Muscle of back (tissue), 11 donors: Measurements from ENCODE around the gene LPCAT3. TPM values are rescaled to one million over a fixed set of nuclear protein-coding genes. Genes with fewer than 3 reads are reported as not detected.
A peak's percentile ranks its signal among the peaks of the same experiment; 100 is the strongest.

Experiments
- DNase-seq, 3 donors: peaks; one replicate each; pipeline versions ENCODE4 v3.0.0 to v3.0.0-alpha.2; 2013
- polyA plus RNA-seq, 10 donors: library from polyadenylated mRNA; unstranded; fragments of 120-200 nt; gene quantifications; one replicate each; pipeline ENCODE4 v1.2.1, GENCODE V29; 2013; ENCODE audit not compliant: insufficient read length in 10 of 10

Gene LPCAT3
- polyA plus RNA-seq, 10 donors = 18.0 to 23.7 (median 20.7) TPM

GRCh38 chr12:6938353-6939190 lies 79.7 kb downstream of the LPCAT3 start:
- no peak for DNase-seq

DNA sequence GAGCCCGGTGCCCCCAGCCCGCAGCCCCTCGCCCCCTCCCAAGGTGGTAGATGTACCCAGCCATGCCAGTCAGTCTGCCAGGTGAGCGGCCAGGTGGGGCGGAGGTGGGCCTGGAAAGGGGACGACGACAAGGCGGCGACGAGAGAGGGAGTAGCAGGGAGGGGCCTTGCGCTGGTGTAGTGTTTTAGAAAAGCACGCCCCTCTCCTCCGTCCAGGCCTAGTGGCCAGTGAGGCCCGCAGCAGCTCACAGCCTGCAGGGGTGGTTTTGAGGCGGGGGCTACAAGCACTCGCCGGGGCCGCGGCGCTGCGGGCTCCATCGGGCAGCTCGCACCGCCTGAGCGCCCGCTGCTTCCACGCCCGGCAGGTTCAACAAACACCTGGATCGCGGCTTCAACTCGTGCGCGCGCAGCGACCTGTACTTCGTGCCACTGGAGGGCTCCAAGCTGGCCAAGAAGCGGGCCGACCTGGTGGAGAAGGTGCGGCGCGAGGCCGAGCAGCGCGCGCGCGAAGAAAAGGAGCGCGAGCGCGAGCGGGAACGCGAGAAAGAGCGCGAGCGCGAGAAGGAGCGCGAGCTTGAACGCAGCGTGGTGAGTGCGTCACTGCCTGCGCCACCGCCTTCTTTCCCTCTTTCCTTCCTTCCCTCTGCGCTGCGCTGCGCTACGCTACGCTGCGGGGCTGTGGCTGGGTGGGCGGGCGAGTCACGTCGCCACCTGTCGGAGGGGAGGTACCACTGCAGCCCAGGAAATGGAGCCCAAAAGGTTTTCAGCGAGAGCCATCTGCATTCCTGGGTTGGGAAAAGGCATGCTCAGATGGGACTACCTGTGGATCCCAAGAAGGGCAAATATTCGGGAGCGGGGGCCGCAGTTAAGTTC lies 80.6 kb downstream of the LPCAT3 start:
- DNase-seq = peak; percentile 93 to 98 (median 97)

- peak in 1 of 3 donors; percentile 81 for DNase-seq
Measured at GRCh38 chr12:6936636-6937480, 81.4 kb downstream of the LPCAT3 start.

DNA sequence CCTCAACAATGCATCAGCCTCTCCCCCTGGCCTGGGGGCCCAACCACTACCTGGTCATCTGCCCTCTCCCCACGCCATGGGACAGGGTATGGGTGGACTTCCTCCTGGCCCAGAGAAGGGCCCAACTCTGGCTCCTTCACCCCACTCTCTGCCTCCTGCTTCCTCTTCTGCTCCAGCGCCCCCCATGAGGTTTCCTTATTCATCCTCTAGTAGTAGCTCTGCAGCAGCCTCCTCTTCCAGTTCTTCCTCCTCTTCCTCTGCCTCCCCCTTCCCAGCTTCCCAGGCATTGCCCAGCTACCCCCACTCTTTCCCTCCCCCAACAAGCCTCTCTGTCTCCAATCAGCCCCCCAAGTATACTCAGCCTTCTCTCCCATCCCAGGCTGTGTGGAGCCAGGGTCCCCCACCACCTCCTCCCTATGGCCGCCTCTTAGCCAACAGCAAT lies 82.1 kb downstream of the LPCAT3 start:
- DNase-seq = no peak

DNA sequence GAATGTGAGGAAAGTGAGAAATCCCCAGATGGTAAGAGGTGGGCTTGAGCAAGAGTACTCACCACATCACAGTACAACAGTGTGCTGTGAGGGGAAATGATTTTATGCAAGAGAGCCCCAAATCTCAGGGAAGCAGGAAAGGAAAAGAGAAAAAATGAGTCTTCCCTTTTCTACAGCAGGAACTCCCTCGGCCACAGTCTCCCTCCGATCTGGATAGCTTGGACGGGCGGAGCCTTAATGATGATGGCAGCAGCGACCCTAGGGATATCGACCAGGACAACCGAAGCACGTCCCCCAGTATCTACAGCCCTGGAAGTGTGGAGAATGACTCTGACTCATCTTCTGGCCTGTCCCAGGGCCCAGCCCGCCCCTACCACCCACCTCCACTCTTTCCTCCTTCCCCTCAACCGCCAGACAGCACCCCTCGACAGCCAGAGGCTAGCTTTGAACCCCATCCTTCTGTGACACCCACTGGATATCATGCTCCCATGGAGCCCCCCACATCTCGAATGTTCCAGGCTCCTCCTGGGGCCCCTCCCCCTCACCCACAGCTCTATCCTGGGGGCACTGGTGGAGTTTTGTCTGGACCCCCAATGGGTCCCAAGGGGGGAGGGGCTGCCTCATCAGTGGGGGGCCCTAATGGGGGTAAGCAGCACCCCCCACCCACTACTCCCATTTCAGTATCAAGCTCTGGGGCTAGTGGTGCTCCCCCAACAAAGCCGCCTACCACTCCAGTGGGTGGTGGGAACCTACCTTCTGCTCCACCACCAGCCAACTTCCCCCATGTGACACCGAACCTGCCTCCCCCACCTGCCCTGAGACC lies 82.7 kb downstream of the LPCAT3 start:
- peak in 1 of 3 donors; percentile 63 for DNase-seq

GRCh38 chr12:6934110-6934509 lies 84.2 kb downstream of the LPCAT3 start:
- peak in 1 of 3 donors; percentile 48 for DNase-seq

DNA sequence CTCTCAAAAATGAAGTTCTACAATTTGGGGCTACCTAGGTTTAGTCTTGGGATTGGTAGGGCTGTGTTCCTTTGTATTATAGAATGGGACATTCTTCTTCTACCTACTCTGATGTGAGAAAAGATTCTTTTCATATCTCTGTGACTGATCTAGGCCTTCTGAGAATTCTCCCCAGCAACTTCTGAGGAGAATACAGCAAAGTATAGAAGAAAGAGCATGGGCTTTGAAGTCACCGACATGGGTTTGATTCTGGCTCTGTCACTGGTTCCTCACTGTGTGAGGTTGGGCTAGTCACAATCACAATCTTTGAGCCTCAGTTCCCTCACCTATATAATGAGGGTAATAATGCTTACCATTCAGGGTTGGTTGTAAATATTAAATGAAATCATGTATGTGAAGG lies 85.5 kb downstream of the LPCAT3 start:
- no peak for DNase-seq

- DNase-seq = peak in 1 of 3 donors; percentile 14
Measured at GRCh38 chr12:6929466-6930452, 88.5 kb downstream of the LPCAT3 start.

DNA sequence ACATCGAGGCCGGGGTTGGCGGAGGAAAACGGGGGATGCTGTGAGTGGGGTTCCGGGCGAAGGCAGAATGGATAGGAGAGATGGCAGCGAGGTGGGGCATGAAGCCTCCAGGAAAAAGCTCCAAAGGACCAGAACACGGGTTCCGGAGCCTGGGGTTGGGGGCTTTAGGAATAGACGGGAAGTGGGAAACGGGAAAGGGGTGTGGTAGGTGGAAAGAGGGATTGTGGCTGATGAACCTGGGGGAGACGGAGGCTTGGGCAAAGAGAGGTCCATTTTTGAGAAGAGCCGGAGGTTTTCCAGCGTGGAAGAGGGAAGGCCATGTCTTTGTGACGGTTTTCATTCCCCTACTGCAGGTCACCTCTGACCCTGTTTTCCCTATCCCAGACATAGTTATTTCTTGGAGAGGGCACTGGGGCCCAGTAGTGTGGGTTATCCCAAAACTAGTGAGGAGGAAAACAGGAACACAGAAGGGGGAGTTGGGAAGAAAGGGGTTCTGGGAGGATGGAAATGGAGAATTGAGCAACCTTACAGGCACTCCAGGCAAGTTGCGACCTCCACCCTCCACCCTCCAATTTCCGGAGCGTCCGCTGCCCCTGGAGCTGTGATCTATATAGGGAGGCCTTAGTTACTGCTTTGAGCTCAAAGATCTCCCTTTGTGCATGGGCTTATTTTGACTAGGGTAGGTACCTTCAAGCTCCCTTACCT lies 89.4 kb downstream of the LPCAT3 start:
- peak in 1 of 3 donors; percentile 47 for DNase-seq

- peak in 1 of 3 donors; percentile 62 for DNase-seq
Measured at GRCh38 chr12:6928022-6928702, 90.1 kb downstream of the LPCAT3 start.

DNA sequence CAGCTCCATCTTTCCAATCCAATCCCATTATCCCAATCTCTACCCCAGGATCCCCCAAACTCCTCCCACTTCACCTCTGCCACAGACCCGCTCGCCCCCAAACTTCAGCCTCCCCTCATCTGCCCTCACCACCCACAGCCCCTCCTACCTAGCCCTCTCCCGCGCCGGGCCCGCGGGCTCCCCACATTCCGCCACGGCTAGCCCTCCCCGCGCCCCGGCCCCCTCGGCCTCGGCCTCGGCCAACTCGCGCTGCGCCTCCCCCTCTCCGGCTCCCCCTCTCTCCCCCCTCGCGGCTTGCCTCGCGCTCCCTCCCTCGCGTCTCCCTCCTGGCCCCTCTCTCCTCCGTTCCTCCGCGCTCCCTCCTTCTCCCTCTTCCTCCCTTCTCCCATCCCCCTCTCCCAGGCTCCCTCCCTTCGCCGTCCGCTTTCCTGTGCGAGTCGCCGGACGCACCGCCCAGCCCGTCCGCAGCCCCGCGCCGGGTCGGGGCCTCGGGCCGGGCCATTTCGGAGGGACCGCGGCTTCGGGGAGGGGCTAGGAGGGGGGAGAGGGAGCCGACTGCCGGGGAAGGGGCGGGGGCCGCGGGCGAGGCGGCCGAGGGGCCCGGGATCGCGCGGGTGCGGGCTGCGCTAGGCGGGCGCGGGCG lies 90.8 kb downstream of the LPCAT3 start, which contains the start of gene ATN1:
ATN1 (plus strand) TSS at position 581 of the 643 bp plus-strand sequence. CDS start 6,043 bp downstream, outside the sequence.
- peak; percentile 86 to 97 (median 92) for DNase-seq

Other genes with a start within 250 kb of the LPCAT3 start
- 1 to 10 TPM in 1 of 10 donors, under 1 TPM in 9; 0.30 to 1.2 (median 0.53) TPM for gene LAG3, start 246.0 kb downstream of the LPCAT3 start, polyA plus RNA-seq
- gene CD4, start 228.9 kb downstream of the LPCAT3 start, polyA plus RNA-seq = 10 to 100 TPM in 2 of 10 donors, 1 to 10 TPM in 8; 5.9 to 15.5 (median 7.7) TPM
- gene GPR162, start 196.7 kb downstream of the LPCAT3 start, polyA plus RNA-seq = 10 to 100 TPM; 15.3 to 27.6 (median 17.9) TPM
- 10 to 100 TPM; 32.6 to 62.7 (median 44.1) TPM for gene P3H3, start 190.1 kb downstream of the LPCAT3 start, polyA plus RNA-seq
- 10 to 100 TPM; 10.3 to 40.0 (median 26.3) TPM for gene GNB3, start 177.6 kb downstream of the LPCAT3 start, polyA plus RNA-seq
- 10 to 100 TPM; 14.1 to 25.5 (median 19.5) TPM for gene CDCA3, start 167.2 kb downstream of the LPCAT3 start, polyA plus RNA-seq
- gene USP5, start 166.3 kb downstream of the LPCAT3 start, polyA plus RNA-seq = 10 to 100 TPM; 46.9 to 67.1 (median 59.3) TPM
- gene TPI1, start 150.9 kb downstream of the LPCAT3 start, polyA plus RNA-seq = 1,000 to 10,000 TPM in 3 of 10 donors, 100 to 1,000 TPM in 7; 716 to 1,072 (median 910) TPM
- gene SPSB2, start 145.2 kb downstream of the LPCAT3 start, polyA plus RNA-seq = 1 to 10 TPM; 2.5 to 7.0 (median 5.7) TPM
- gene LRRC23, start 113.7 kb downstream of the LPCAT3 start, polyA plus RNA-seq = 10 to 100 TPM in 6 of 10 donors, 1 to 10 TPM in 4; 8.4 to 11.7 (median 10.2) TPM
- gene ENO2, start 103.9 kb downstream of the LPCAT3 start, polyA plus RNA-seq = 10 to 100 TPM in 2 of 10 donors, 1 to 10 TPM in 8; 5.2 to 11.7 (median 8.4) TPM
- gene ATN1, start 90.5 kb downstream of the LPCAT3 start, polyA plus RNA-seq = 10 to 100 TPM; 58.2 to 79.9 (median 68.1) TPM
- gene RNU7-1, start 74.7 kb downstream of the LPCAT3 start, polyA plus RNA-seq = not detected
- 100 to 1,000 TPM; 120 to 180 (median 152) TPM for gene C12orf57, start 74.5 kb downstream of the LPCAT3 start, polyA plus RNA-seq
- gene PTPN6, start 67.1 kb downstream of the LPCAT3 start, polyA plus RNA-seq = 10 to 100 TPM in 1 of 10 donors, 1 to 10 TPM in 9; 4.3 to 10.6 (median 6.6) TPM
- 100 to 1,000 TPM; 254 to 293 (median 280) TPM for gene PHB2, start 47.8 kb downstream of the LPCAT3 start, polyA plus RNA-seq
- 10 to 100 TPM; 27.1 to 38.6 (median 29.8) TPM for gene EMG1, start 47.6 kb downstream of the LPCAT3 start, polyA plus RNA-seq
- gene C1S, start 42.2 kb upstream of the LPCAT3 start, polyA plus RNA-seq = 100 to 1,000 TPM in 2 of 10 donors, 10 to 100 TPM in 8; 65.9 to 107 (median 83.6) TPM
- gene C1R, start 74.0 kb upstream of the LPCAT3 start, polyA plus RNA-seq = 100 to 1,000 TPM in 2 of 10 donors, 10 to 100 TPM in 8; 80.3 to 122 (median 98.4) TPM
- gene C1RL, start 90.7 kb upstream of the LPCAT3 start, polyA plus RNA-seq = 10 to 100 TPM; 10.4 to 23.6 (median 11.9) TPM
- 1 to 10 TPM; 1.1 to 8.2 (median 3.3) TPM for gene RBP5, start 110.4 kb upstream of the LPCAT3 start, polyA plus RNA-seq
- gene CLSTN3, start 111.9 kb upstream of the LPCAT3 start, polyA plus RNA-seq = 10 to 100 TPM; 11.8 to 25.7 (median 19.1) TPM
- 10 to 100 TPM; 31.6 to 39.0 (median 35.8) TPM for gene PEX5, start 171.2 kb upstream of the LPCAT3 start, polyA plus RNA-seq